ENCODE measurements around the gene PTPN6. TPM values are rescaled to one million over a fixed set of nuclear protein-coding genes. Genes with fewer than 3 reads are reported as not detected.

PTPN6 gene
- total and polyA plus RNA-seq, 9 of the 15 experiments (the other 6 are each of a cell fraction or from before 2014, with no cell fraction given), result 1.5 to 5.1 (median 3.9) TPM

DNA sequence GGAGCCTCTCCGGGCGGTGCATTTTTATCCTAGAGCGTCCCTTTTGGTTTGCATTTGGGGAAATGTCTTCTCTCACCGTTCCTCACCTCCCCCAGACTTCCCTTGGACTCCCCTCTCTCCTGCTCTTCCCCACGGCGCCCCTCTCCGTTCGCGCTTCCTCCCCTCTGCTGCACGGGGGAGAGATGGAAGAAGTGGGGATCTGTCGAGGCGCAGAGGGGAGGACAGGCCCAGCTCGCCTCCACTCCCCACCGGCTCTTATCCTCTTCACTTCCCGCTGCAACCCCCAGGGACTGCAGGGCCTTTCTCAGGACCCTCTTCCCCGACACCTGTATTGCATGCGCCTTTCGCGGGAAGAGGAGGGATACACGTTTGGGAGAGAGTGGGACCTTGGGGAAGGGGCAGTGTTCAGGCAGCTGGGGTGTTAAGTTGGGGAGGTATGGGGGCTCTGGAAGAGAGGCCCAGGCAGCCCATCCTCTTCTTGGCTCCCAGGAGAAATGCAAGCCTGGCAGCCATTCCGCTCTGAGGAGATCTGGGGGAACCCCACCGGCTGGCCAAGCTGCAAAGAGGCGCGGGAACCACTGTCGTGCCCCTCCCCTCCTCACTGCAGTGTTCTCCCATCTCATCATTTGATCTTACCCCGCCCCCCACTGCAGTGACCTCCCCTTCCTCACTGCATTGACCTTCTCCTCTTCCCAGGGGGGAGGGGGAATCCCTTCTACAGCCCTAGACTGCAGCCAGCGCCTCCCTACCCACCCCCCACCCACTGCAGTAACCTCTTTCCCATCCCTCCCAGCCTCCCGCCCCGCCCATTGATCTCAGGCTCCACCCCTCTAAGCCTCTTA is 36.0 kb upstream of the PTPN6 start (continued):
- TF ChIP-seq ESRRB (CRISPR knock-in tag; IDR thresholded peaks at IDR 0.05; ENCODE audit: borderline replicate concordance) (no peak), SETDB1 (IDR thresholded peaks at IDR 0.05; ENCODE audit: low read length) (no peak), MECOM (CRISPR knock-in tag; IDR thresholded peaks at IDR 0.05) (no peak), GATA2 (CRISPR knock-in tag; IDR thresholded peaks at IDR 0.05) (0 out of 2 replicates have a peak, but pooled peaks have one; percentile 34), FOXA3 (CRISPR knock-in tag; conservative IDR thresholded peaks at IDR 0.05 in 1 of 2, IDR thresholded peaks at IDR 0.05 in 1 of 2) (no peak)
- TF ChIP-seq, protein P1, sequence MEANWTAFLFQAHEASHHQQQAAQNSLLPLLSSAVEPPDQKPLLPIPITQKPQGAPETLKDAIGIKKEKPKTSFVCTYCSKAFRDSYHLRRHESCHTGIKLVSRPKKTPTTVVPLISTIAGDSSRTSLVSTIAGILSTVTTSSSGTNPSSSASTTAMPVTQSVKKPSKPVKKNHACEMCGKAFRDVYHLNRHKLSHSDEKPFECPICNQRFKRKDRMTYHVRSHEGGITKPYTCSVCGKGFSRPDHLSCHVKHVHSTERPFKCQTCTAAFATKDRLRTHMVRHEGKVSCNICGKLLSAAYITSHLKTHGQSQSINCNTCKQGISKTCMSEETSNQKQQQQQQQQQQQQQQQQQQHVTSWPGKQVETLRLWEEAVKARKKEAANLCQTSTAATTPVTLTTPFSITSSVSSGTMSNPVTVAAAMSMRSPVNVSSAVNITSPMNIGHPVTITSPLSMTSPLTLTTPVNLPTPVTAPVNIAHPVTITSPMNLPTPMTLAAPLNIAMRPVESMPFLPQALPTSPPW (CRISPR knock-in tag; IDR thresholded peaks at IDR 0.05), result peak; percentile 46; the same call in 1 of the 2 replicates

DNA sequence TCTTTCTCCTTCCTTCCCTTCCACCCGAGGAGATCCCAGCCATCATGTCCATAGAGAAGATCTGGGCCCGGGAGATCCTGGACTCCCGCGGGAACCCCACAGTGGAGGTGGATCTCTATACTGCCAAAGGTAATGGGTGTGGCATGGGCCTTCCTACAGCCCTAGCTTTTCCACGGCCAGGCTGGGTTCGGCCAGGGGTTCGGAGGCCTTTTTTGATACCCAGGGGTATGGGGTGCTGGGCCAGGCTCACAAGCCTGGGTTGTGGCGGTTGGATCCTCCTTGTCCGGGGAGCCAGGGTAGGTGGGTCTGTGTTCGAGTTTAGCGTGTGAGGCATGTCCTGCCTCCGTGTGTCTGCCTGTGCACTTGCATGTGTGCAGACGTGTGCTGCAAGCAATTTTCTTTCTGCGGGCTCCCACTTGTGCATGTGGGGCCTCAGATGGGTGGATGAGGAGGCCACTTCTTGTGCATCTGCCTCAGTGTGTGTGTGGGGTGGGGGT is 35.3 kb upstream of the PTPN6 start:
- peak overlapping the region; percentile 46 for H3K4me3 ChIP-seq
- intact Hi-C loops (cut with micrococcal nuclease), result no loop called here
- H3K4me1 ChIP-seq (replicated peaks in 1 of 2; ENCODE audit: control insufficient read depth in 2 of 2, insufficient read depth in 2 of 2, low read length in 2 of 2), result peaks cover 12 to 40% of the 10 kb centered on the region in 2 experiments; a peak in 4 of 5 replicates
- H2AFZ ChIP-seq (ENCODE audit: low read depth, low read length), result peak overlapping the region; percentile 44; the same call in 1 of the 2 replicates
- peak overlapping the region; percentile 76 for H3K4me2 ChIP-seq (ENCODE audit: insufficient read depth, low read length)
- no peaks in the 10 kb centered on the region for H3K9me3 ChIP-seq (replicated peaks; ENCODE audit: control insufficient read depth, insufficient read depth, low read depth, low read length)
- H4K20me1 ChIP-seq (replicated peaks; ENCODE audit: control insufficient read depth, insufficient read depth, low read length), result no peaks in the 10 kb centered on the region
- ChIA-PET POLR2A (interaction anchor here (0.6 kb wide), 1 partner anchor 27 kb away, joined by 3 read pairs; no protein-coding TSS in a partner anchor), CTCF (ENCODE audit: low intra/inter-chr PET ratio) (no interaction called here)
- H3K36me3 ChIP-seq (ENCODE audit: control insufficient read depth, insufficient read depth, low read length), result peaks cover 19% of the 10 kb centered on the region; the same call in 2 of the 3 replicates
- H3K79me2 ChIP-seq (ENCODE audit: control insufficient read depth, insufficient read depth, low read length), result peaks cover 19% of the 10 kb centered on the region
- peak overlapping the region; percentile 34 to 87 for H3K9ac ChIP-seq (ENCODE audit: insufficient read depth in 1 of 2, low read depth in 2 of 2, low read length in 2 of 2)
- no peak for DNase-seq (ENCODE audit: extremely low read depth in 1 of 4, low spot score in 3 of 4)
- BruUV-seq (replicated peaks), result no TSS peak
- no peak for ATAC-seq
- H3K9me1 ChIP-seq (ENCODE audit: control insufficient read depth, insufficient read depth, low read length), result peaks cover 6% of the 10 kb centered on the region
- TF ChIP-seq ZNF146 (CRISPR knock-in tag; IDR thresholded peaks at IDR 0.05; ENCODE audit: unreplicated experiment) (no peak), ZFX (CRISPR knock-in tag; IDR thresholded peaks at IDR 0.05) (0 out of 2 replicates have a peak, but pooled peaks have one; percentile 15)
- 34% methylated on average over 11 of the region's 14 CpGs for WGBS (ENCODE audit: insufficient coverage, low coverage, missing lambda C conversion rate)
- in situ Hi-C loops (cut with MboI), result no loop called here
- no peaks in the 10 kb centered on the region for H3K27me3 ChIP-seq (ENCODE audit: control insufficient read depth in 2 of 2, insufficient read depth in 2 of 2, low read length in 2 of 2)
- peak; percentile 74 for FAIRE-seq
- no peak overlapping the region for H3K27ac ChIP-seq (ENCODE audit: extremely low read depth, low read depth, low read length)

Measured in K562 (cell line).